C4-2B (cell line): ENCODE measurements around the gene BLNK.

Experiments
- ZFX ChIP-seq: fragments of 450-650 bp; IDR thresholded peaks from 2 replicates; pipeline ENCODE4 v1.6.1; 2017
- TF ChIP-seq, protein P1 (sequence below): fragments of 450-650 bp; conservative IDR thresholded peaks from 2 replicates; pipeline ENCODE4 v1.5.1; 2017; ENCODE audit warnings: mild to moderate bottlenecking

- TF ChIP-seq, protein P1, sequence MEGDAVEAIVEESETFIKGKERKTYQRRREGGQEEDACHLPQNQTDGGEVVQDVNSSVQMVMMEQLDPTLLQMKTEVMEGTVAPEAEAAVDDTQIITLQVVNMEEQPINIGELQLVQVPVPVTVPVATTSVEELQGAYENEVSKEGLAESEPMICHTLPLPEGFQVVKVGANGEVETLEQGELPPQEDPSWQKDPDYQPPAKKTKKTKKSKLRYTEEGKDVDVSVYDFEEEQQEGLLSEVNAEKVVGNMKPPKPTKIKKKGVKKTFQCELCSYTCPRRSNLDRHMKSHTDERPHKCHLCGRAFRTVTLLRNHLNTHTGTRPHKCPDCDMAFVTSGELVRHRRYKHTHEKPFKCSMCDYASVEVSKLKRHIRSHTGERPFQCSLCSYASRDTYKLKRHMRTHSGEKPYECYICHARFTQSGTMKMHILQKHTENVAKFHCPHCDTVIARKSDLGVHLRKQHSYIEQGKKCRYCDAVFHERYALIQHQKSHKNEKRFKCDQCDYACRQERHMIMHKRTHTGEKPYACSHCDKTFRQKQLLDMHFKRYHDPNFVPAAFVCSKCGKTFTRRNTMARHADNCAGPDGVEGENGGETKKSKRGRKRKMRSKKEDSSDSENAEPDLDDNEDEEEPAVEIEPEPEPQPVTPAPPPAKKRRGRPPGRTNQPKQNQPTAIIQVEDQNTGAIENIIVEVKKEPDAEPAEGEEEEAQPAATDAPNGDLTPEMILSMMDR, result no peak
- TF ChIP-seq ZFX, result no peak
Measured at GRCh38 chr10:96279191-96279641, 7.8 kb upstream of the BLNK start.
